ENCODE measurements around the gene NAA16. TPM values are rescaled to one million over a fixed set of nuclear protein-coding genes. Genes with fewer than 3 reads are reported as not detected.
"Not testable (repeated sequence)": the region's sequence is repeated elsewhere in the genome, so short reads cannot be mapped to it uniquely, and the experiment has no call there.

The NAA16 gene
- 23.9 TPM for polyA plus RNA-seq
- long read RNA-seq, donor 1, partial matches to known transcripts = 0 of 2 reads
- long read RNA-seq, donor 1, other reads (novel, unspliced or antisense) = 0 of 2 reads
- long read RNA-seq, donor 2, transcript NAA16-205 (2 exons, 773 nt) = major isoform, 6 of 34 reads
- long read RNA-seq, donor 2, partial matches to known transcripts = 26 of 34 reads
- long read RNA-seq, donor 2, other reads (novel, unspliced or antisense) = 0 of 34 reads
- long read RNA-seq, donor 3 = 0 reads
- long read RNA-seq, donor 4 = 0 reads
- long read RNA-seq, donor 5, partial matches to known transcripts = 0 of 2 reads
- long read RNA-seq, donor 5, other reads (novel, unspliced or antisense) = 0 of 2 reads
- long read RNA-seq, donor 6, partial matches to known transcripts = 0 of 2 reads
- long read RNA-seq, donor 6, other reads (novel, unspliced or antisense) = 0 of 2 reads
- long read RNA-seq, donor 7, partial matches to known transcripts = 0 of 4 reads
- long read RNA-seq, donor 7, other reads (novel, unspliced or antisense) = 0 of 4 reads
- long read RNA-seq, donor 8, partial matches to known transcripts = 0 of 1 reads
- long read RNA-seq, donor 8, other reads (novel, unspliced or antisense) = 0 of 1 reads
- long read RNA-seq, donor 9, partial matches to known transcripts = 0 of 1 reads
- long read RNA-seq, donor 9, other reads (novel, unspliced or antisense) = 0 of 1 reads
- long read RNA-seq, donor 10, full-length matches to known transcripts = 3 of 3 reads
- long read RNA-seq, donor 10, partial matches to known transcripts = 0 of 3 reads
- long read RNA-seq, donor 10, other reads (novel, unspliced or antisense) = 0 of 3 reads
- long read RNA-seq, donor 11, partial matches to known transcripts = 6 of 6 reads
- long read RNA-seq, donor 11, other reads (novel, unspliced or antisense) = 0 of 6 reads

DNA sequence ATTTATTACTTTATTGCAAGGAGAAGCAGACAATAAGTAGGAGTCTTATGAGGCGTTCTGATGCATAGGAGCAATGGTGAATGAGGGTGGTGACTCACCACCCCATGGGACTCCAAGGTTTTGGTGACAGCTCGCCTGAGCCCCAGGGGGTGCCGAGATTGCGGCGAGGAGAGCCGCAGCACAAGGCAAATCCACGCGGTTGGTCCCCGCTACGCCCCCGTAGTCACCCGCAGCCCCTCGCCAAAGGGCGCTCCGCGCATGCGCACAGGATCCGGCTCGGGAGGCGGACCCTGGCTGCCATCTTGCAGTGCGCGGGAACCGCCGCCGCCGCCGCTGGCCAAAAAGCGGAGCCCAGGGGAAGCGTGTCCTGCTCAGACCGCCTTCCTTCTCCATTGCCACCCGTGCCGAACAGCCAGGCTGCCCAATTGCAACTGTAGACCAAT is at the start of gene NAA16:
NAA16 (plus strand) TSS at position 305 of the 443 bp plus-strand sequence. CDS start 262 bp downstream, outside the sequence.
- no CpG with 5 or more reads among the region's 32 CpGs for WGBS (ENCODE audit: insufficient coverage, low lambda C conversion rate)

GRCh38 chr13:41263261-41263971 is 47.7 kb upstream of the NAA16 start, which contains the start of gene MTRF1:
MTRF1 (minus strand) TSS chr13:41263576; CDS start chr13:41260907, 2,669 bp downstream.
- peak within 1 kb of the TSS; percentile 71 for H3K27ac ChIP-seq (ENCODE audit: low read length)
- H3K36me3 ChIP-seq (ENCODE audit: control insufficient read depth, insufficient read depth, low read length) = peaks cover 13% of the 10 kb centered on the region
- H3K4me1 ChIP-seq (ENCODE audit: control insufficient read depth, insufficient read depth, low read length) = no peaks in the 10 kb centered on the region
- peak within 1 kb of the TSS; percentile 86 for H3K4me3 ChIP-seq (ENCODE audit: low read length)
- peak; percentile 77 to 93 for DNase-seq
- no peaks in the 10 kb centered on the region for H3K27me3 ChIP-seq (ENCODE audit: control insufficient read depth, insufficient read depth, low read length)
- WGBS (ENCODE audit: insufficient coverage, low lambda C conversion rate) = 0% methylated on average over 4 of the region's 32 CpGs
- peaks cover 1% of the 10 kb centered on the region for H3K9me3 ChIP-seq (ENCODE audit: control insufficient read depth, low read depth, low read length)

More for the DNA sequence above, at the start of gene NAA16:
- Histone ChIP-seq H3K4me3 (ENCODE audit: low read length) (peak within 1 kb of the TSS; percentile 97), H3K9me3 (ENCODE audit: control insufficient read depth, low read depth, low read length) (no peaks in the 10 kb centered on the region), H3K4me1 (ENCODE audit: control insufficient read depth, insufficient read depth, low read length) (peaks cover 5% of the 10 kb centered on the region), H3K36me3 (ENCODE audit: control insufficient read depth, insufficient read depth, low read length) (no peaks in the 10 kb centered on the region), H3K27me3 (ENCODE audit: control insufficient read depth, insufficient read depth, low read length) (no peaks in the 10 kb centered on the region), H3K27ac (ENCODE audit: low read length) (peak within 1 kb of the TSS; percentile 93)
- peak; percentile 88 to 92 for DNase-seq

DNA sequence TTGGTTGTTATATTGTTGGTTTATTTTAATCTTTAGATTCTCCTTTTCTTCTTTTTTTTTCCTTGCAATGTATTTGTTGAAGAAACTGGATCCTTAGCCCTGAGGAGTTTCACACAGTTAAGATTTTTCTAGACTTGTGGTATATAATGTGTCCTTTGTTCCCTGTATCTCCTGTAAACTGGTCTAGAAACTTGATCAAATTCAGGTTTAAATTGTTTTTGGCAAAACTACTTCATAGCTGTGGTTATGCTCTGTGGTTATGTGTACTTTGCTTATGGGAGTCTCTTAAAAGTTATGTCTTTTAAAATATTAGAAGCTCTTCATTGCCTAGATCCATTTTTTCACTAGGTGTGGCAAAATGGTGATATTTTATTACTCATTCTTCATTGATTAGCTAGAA is 44.0 kb upstream of the NAA16 start:
- Histone ChIP-seq H3K27me3 (ENCODE audit: control insufficient read depth, insufficient read depth, low read length) (no peaks in the 10 kb centered on the region), H3K27ac (ENCODE audit: low read length) (no peak overlapping the region), H3K36me3 (ENCODE audit: control insufficient read depth, insufficient read depth, low read length) (no peaks in the 10 kb centered on the region), H3K4me1 (ENCODE audit: control insufficient read depth, insufficient read depth, low read length) (no peaks in the 10 kb centered on the region), H3K9me3 (ENCODE audit: control insufficient read depth, low read depth, low read length) (peaks cover 7% of the 10 kb centered on the region), H3K4me3 (ENCODE audit: low read length) (no peak overlapping the region)
- DNase-seq = no peak

DNA sequence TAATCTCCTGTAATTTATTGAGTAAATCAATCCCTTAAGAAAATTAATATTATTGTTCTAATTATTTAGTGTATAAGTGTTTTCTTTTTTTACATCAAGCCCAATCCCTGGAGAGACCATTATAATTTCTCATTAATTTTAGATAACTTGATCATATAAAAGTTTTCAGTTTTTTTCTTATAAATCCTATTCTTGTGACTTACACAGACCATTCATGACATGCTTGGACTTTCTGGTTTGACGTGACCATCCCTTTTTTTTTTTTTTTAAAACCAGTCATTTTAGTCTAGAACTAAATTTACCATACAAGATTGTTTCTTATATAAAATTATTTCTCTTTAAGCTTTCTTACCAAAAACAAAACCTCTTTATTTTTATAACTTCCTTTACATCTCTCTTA is 42.3 kb upstream of the NAA16 start:
- no CpG with 5 or more reads among the region's 1 CpG for WGBS (ENCODE audit: insufficient coverage, low lambda C conversion rate)
- DNase-seq = no peak
- H3K27ac ChIP-seq (ENCODE audit: low read length) = no peak overlapping the region

DNA sequence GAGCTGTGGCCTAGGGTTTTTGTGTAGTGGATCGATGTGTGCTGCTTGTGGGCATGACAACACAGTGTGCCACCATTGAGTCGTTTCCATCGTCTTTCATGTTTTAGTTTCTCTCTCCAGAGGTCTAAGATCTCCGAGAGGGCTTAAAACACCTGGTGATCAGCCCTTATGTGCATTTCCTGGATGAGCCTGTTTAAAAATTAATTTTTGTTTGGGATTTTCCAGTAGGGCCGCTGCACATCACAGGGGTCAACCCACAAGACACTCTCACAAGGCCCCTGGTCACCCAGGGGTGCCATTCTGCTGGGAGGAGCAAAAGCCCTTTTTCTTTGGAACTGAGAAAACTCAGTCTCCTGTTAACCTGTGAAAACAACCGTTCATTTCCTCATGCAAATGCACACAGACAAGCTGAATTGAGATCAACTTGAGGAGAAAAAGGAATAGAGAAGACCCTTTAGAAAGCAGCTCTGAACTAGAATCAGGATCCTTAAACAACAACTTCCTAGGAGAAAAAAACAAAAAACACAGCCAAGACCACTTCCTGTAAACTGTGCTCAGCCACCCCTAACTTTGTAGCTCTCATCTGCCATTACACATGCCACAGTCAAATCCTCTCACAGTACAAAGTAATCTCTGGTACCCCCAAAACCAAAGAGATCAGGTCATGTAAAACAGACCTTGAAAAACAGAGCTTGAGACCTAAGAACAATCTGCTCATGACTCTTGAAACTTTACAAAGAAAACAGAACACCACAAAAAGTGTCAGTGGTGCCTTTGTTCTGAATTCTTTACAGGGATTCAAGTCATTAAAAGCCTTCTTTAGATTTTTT is 39.4 kb upstream of the NAA16 start:
- no peak overlapping the region for H3K27ac ChIP-seq (ENCODE audit: low read length)
- WGBS (ENCODE audit: insufficient coverage, low lambda C conversion rate) = 100% methylated on average over 1 of the region's 6 CpGs
- DNase-seq = no peak

More for the DNA sequence above, 42.3 kb upstream of the NAA16 start:
- Histone ChIP-seq H3K27me3 (ENCODE audit: control insufficient read depth, insufficient read depth, low read length) (no peaks in the 10 kb centered on the region), H3K36me3 (ENCODE audit: control insufficient read depth, insufficient read depth, low read length) (no peaks in the 10 kb centered on the region), H3K9me3 (ENCODE audit: control insufficient read depth, low read depth, low read length) (peaks cover 7% of the 10 kb centered on the region), H3K4me3 (ENCODE audit: low read length) (no peak overlapping the region), H3K4me1 (ENCODE audit: control insufficient read depth, insufficient read depth, low read length) (no peaks in the 10 kb centered on the region)

GRCh38 chr13:41273831-41274441 is 37.1 kb upstream of the NAA16 start:
- H3K4me1 ChIP-seq (ENCODE audit: control insufficient read depth, insufficient read depth, low read length) = no peaks in the 10 kb centered on the region
- H3K27ac ChIP-seq (ENCODE audit: low read length) = peak overlapping the region; percentile 67
- H3K36me3 ChIP-seq (ENCODE audit: control insufficient read depth, insufficient read depth, low read length) = no peaks in the 10 kb centered on the region
- H3K9me3 ChIP-seq (ENCODE audit: control insufficient read depth, low read depth, low read length) = peaks cover 4% of the 10 kb centered on the region
- no CpG with 5 or more reads among the region's 3 CpGs for whole genome bisulfite sequencing (ENCODE audit: insufficient coverage, low lambda C conversion rate)
- no peak overlapping the region for H3K4me3 ChIP-seq (ENCODE audit: low read length)
- no peaks in the 10 kb centered on the region for H3K27me3 ChIP-seq (ENCODE audit: control insufficient read depth, insufficient read depth, low read length)
- DNase-seq = peak; percentile 2 to 63

More for the DNA sequence above, 39.4 kb upstream of the NAA16 start:
- no peaks in the 10 kb centered on the region for H3K27me3 ChIP-seq (ENCODE audit: control insufficient read depth, insufficient read depth, low read length)
- H3K9me3 ChIP-seq (ENCODE audit: control insufficient read depth, low read depth, low read length) = peaks cover 7% of the 10 kb centered on the region
- H3K36me3 ChIP-seq (ENCODE audit: control insufficient read depth, insufficient read depth, low read length) = no peaks in the 10 kb centered on the region
- H3K4me1 ChIP-seq (ENCODE audit: control insufficient read depth, insufficient read depth, low read length) = no peaks in the 10 kb centered on the region
- H3K4me3 ChIP-seq (ENCODE audit: low read length) = no peak overlapping the region

- Histone ChIP-seq H3K4me3 (ENCODE audit: low read length) (no peak overlapping the region), H3K27ac (ENCODE audit: low read length) (no peak overlapping the region), H3K27me3 (ENCODE audit: control insufficient read depth, insufficient read depth, low read length) (no peaks in the 10 kb centered on the region), H3K9me3 (ENCODE audit: control insufficient read depth, low read depth, low read length) (peaks cover 4% of the 10 kb centered on the region), H3K4me1 (ENCODE audit: control insufficient read depth, insufficient read depth, low read length) (no peaks in the 10 kb centered on the region), H3K36me3 (ENCODE audit: control insufficient read depth, insufficient read depth, low read length) (no peaks in the 10 kb centered on the region)
- DNase-seq = no peak
- 91% methylated on average over 7 of the region's 11 CpGs for WGBS (ENCODE audit: insufficient coverage, low lambda C conversion rate)
These were observed 36.2 kb upstream of the NAA16 start for GRCh38 chr13:41274881-41275280.

DNA sequence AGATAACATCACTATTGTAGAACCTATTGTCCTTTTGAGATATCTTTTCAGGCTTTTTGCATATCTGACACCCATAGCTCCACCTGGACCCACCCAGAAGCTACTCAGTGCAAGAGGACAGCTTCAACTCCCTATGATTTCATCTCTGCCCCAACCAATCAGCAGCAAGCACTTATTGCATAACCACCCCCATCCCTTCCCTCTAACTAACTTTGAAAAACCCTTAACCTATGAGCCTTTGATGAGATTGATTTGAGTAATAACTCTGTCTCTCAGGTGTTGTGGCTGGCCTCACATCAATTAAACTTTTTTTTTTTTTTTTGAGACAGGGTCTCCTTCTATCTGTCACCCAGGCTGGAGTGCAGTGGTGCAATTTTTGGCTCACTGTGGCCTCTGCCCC is 34.2 kb upstream of the NAA16 start:
- DNase-seq = peak; percentile 8 to 60
- H3K27me3 ChIP-seq (ENCODE audit: control insufficient read depth, insufficient read depth, low read length) = no peaks in the 10 kb centered on the region
- H3K4me1 ChIP-seq (ENCODE audit: control insufficient read depth, insufficient read depth, low read length) = no peaks in the 10 kb centered on the region
- no peaks in the 10 kb centered on the region for H3K9me3 ChIP-seq (ENCODE audit: control insufficient read depth, low read depth, low read length)
- H3K27ac ChIP-seq (ENCODE audit: low read length) = no peak overlapping the region
- no peak overlapping the region for H3K4me3 ChIP-seq (ENCODE audit: low read length)
- H3K36me3 ChIP-seq (ENCODE audit: control insufficient read depth, insufficient read depth, low read length) = no peaks in the 10 kb centered on the region

DNA sequence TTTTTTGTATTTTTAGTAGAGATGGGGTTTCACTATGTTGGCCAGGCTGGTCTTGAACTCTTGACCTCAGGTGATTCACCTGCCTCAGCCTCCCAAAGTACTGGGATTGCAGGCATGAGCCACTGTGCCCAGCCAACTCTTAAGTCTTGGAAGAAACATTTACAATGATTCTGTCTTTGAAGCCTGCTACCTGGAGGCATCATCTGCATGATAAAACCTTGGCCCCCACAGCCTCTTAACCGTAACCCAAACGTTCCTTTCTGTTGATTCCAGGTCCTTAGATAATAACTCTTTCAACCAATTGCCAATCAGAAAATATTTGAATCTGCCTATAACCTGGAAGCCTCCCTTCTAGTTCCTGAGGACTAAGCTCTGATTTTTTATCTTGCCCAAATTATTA is 31.9 kb upstream of the NAA16 start:
- H3K4me1 ChIP-seq (ENCODE audit: control insufficient read depth, insufficient read depth, low read length); H3K27me3 ChIP-seq (ENCODE audit: control insufficient read depth, insufficient read depth, low read length); H3K4me3 ChIP-seq (ENCODE audit: low read length); H3K36me3 ChIP-seq (ENCODE audit: control insufficient read depth, insufficient read depth, low read length); DNase-seq; H3K27ac ChIP-seq (ENCODE audit: low read length); H3K9me3 ChIP-seq (ENCODE audit: control insufficient read depth, low read depth, low read length): not testable (repeated sequence)
- WGBS (ENCODE audit: insufficient coverage, low lambda C conversion rate) = 75% methylated on average over 2 of the region's 2 CpGs

Data from large intestine (tissue), 12 donors.